PC-3 (cell line): ENCODE measurements around the gene ANKRD9. TPM values are rescaled to one million over a fixed set of nuclear protein-coding genes. Genes with fewer than 3 reads are reported as not detected.

Experiments
- ATAC-seq: fragments of 200-7000 bp; cut with Tn5 transposase; 2 replicates; pipeline ENCODE4 v1.9.1; 2020; ENCODE audit warnings: mild to moderate bottlenecking, moderate library complexity
- BruUV-seq: library from RNA; stranded (reverse); fragments of 400-500 nt; replicated peaks from 2 replicates; lab custom pipeline; 2021; lab: Mats Ljungman, UMichigan
- CTCF ChIA-PET: fragments of 300-600 bp; sonication (Branson Sonifier 250); formaldehyde crosslinking; loops from one replicate; lab custom pipeline; 2022; ENCODE audit warnings: antibody characterized with exemption; lab: Charles Lee
- POLR2A ChIA-PET: fragments of 300-600 bp; sonication (Branson Sonifier 250); formaldehyde crosslinking; loops from one replicate; lab custom pipeline; 2022; ENCODE audit warnings: antibody characterized with exemption; ENCODE audit not compliant: unreplicated experiment; lab: Charles Lee
- DNase-seq: peaks from one replicate; pipeline ENCODE4 v3.0.0-alpha.2; 2015
- H2AFZ ChIP-seq: fragments of 300-600 bp; sonication (generic); 2 replicates; pipeline ENCODE4 v1.6.0; 2016; ENCODE audit warnings: antibody characterized with exemption, low read length
- H3F3A ChIP-seq: fragments of 300-600 bp; sonication (generic); one replicate; pipeline ENCODE4 v1.6.0; 2017; ENCODE audit warnings: antibody characterized with exemption, low read length, control low read depth, mild to moderate bottlenecking; ENCODE audit not compliant: unreplicated experiment
- H3K27ac ChIP-seq: fragments of 300-600 bp; sonication (generic); 2 replicates; pipeline ENCODE4 v1.5.1; 2016; ENCODE audit warnings: mild to moderate bottlenecking, low read length
- H3K27me3 ChIP-seq: fragments of 300-600 bp; sonication (generic); 2 replicates; pipeline ENCODE4 v1.6.1; 2016; ENCODE audit warnings: low read length, mixed read lengths
- H3K36me3 ChIP-seq: fragments of 300-600 bp; sonication (generic); 2 replicates; pipeline ENCODE4 v1.6.1; 2016; ENCODE audit warnings: low read depth, mixed run types, low read length, mixed read lengths
- H3K4me1 ChIP-seq: fragments of 300-600 bp; sonication (generic); 2 replicates; pipeline ENCODE4 v1.5.1; 2016; ENCODE audit warnings: low read length; ENCODE audit not compliant: insufficient read depth
- H3K4me2 ChIP-seq: fragments of 300-600 bp; sonication (generic); 2 replicates; pipeline ENCODE4 v1.6.0; 2016; ENCODE audit warnings: low read length
- H3K4me3 ChIP-seq: fragments of 300-600 bp; sonication (generic); 2 replicates; pipeline ENCODE4 v1.5.1; 2016; ENCODE audit warnings: mild to moderate bottlenecking, low read length, mixed read lengths
- H3K79me2 ChIP-seq: fragments of 300-600 bp; sonication (generic); 2 replicates; pipeline ENCODE4 v1.6.1; 2017; ENCODE audit warnings: low read length, mixed read lengths
- H3K9ac ChIP-seq: fragments of 300-600 bp; sonication (generic); 2 replicates; pipeline ENCODE4 v1.6.0; 2016; ENCODE audit warnings: mild to moderate bottlenecking, low read length
- H3K9me2 ChIP-seq: fragments of 300-600 bp; sonication (generic); replicated peaks from 2 replicates; pipeline ENCODE4 v1.6.1; 2016; ENCODE audit warnings: mixed run types, low read length, mixed read lengths
- H3K9me3 ChIP-seq: fragments of 300-600 bp; sonication (generic); 2 replicates; pipeline ENCODE4 v1.6.1; 2016; ENCODE audit warnings: low read length, mixed read lengths
- H4K20me1 ChIP-seq: fragments of 300-600 bp; sonication (generic); 2 replicates; pipeline ENCODE4 v1.6.1; 2016; ENCODE audit warnings: low read length, mixed read lengths
- CTCF ChIP-seq: fragments of 300-600 bp; sonication (generic); conservative IDR thresholded peaks from 2 replicates; pipeline ENCODE4 v1.5.1; 2017; ENCODE audit warnings: antibody characterized with exemption, low read depth, mild to moderate bottlenecking, low read length
- EZH2 ChIP-seq: fragments of 300-600 bp; sonication (generic); IDR thresholded peaks from one replicate; pipeline ENCODE4 v1.6.1; 2017; ENCODE audit warnings: antibody characterized with exemption, mild to moderate bottlenecking, low read length; ENCODE audit not compliant: unreplicated experiment
- EZH2phosphoT487 ChIP-seq: fragments of 300-600 bp; sonication (generic); IDR thresholded peaks from 2 replicates; pipeline ENCODE4 v1.6.1; 2018; ENCODE audit warnings: mild to moderate bottlenecking, antibody characterized with exemption, low read length, borderline replicate concordance
- intact Hi-C: fragments of 100-400 bp; cut with micrococcal nuclease; formaldehyde crosslinking; loops from 2 replicates; pipeline ENCODE4 v1.9.0; 2023
- total RNA-seq: library from RNA; depleted of rRNA; stranded (reverse); fragments of >200 nt; gene quantifications from 2 replicates; pipeline ENCODE4 v1.2.3, GENCODE V29; 2014

Gene ANKRD9
- total RNA-seq, 1 experiment from 2014 or later, result 52.6 TPM

DNA sequence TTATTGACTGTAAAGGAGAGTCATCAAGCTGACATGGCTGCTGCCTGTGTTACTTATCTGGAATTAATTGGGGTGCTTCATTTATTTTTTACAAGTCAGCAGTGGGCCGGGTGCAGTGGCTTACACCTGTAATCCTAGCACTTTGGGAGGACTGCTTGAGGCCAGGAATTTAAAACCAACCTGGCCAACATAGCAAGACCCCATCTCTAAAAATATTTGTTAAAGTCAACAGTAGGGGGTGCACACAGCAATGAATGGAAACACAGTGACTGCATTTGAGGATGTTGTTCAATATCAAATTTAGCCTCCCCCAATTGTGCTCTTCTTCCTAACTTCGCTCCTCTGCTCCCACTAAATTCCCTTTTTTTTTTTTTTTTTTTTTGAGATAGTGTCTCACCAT is 52.1 kb downstream of the ANKRD9 start:
- H3K9me2 ChIP-seq, result no peaks in the 10 kb centered on the region
- CTCF ChIA-PET, result no interaction called here
- BruUV-seq, result no TSS peak

DNA sequence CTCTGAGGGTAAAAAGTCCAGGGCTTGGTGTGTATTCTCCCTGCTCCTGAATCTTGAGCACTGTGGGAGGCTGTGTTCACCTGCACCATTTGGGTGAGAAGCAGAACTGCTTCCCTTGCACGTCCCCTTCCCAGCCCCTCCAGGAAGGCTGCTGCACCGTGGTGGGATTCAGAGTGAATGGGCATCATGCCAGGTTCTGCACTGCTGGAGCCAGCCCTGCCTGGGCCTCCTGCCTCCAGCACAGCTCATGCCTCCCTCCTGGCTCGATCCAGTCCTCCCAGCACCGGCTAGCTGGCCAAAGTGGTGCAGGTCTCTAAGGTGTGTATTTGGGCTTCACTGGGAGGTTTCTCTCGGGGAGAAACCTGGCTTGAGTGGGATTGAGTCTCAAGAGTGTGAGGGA is 54.9 kb downstream of the ANKRD9 start:
- Histone ChIP-seq H3K36me3 (peaks cover 5% of the 10 kb centered on the region; the same call in 1 of the 2 replicates), H3F3A (no peaks in the 10 kb centered on the region), H4K20me1 (no peaks in the 10 kb centered on the region), H3K4me2 (no peak overlapping the region), H3K9me2 (no peaks in the 10 kb centered on the region), H3K9ac (no peak overlapping the region), H3K4me1 (no peaks in the 10 kb centered on the region), H3K4me3 (no peak overlapping the region), H3K27ac (no peak overlapping the region), H3K9me3 (no peaks in the 10 kb centered on the region), H3K79me2 (no peaks in the 10 kb centered on the region), H3K27me3 (no peaks in the 10 kb centered on the region), H2AFZ (no peak overlapping the region)
- DNase-seq, result no peak
- intact Hi-C loops, result no loop called here
- no TSS peak for BruUV-seq
- POLR2A ChIA-PET, result no interaction called here
- TF ChIP-seq EZH2phosphoT487 (no peak), CTCF (no peak), EZH2 (no peak)
- CTCF ChIA-PET, result no interaction called here
- ATAC-seq, result no peak

More for the DNA sequence above, 52.1 kb downstream of the ANKRD9 start:
- ATAC-seq (no peak), DNase-seq (no peak)
- Histone ChIP-seq H3K9me3 (no peaks in the 10 kb centered on the region), H3K27ac (no peak overlapping the region), H3K9ac (no peak overlapping the region), H2AFZ (no peak overlapping the region), H3K4me2 (no peak overlapping the region), H3K27me3 (no peaks in the 10 kb centered on the region), H4K20me1 (no peaks in the 10 kb centered on the region), H3K4me1 (no peaks in the 10 kb centered on the region), H3K4me3 (no peak overlapping the region), H3K36me3 (no peaks in the 10 kb centered on the region), H3K79me2 (no peaks in the 10 kb centered on the region), H3F3A (no peaks in the 10 kb centered on the region)
- TF ChIP-seq EZH2phosphoT487 (no peak), EZH2 (no peak), CTCF (no peak)
- POLR2A ChIA-PET, result no interaction called here
- intact Hi-C loops, result no loop called here

- H3K9me3 ChIP-seq, result no peaks in the 10 kb centered on the region
- H4K20me1 ChIP-seq, result no peaks in the 10 kb centered on the region
- H3K9ac ChIP-seq, result no peak overlapping the region
- no peak overlapping the region for H2AFZ ChIP-seq
- H3F3A ChIP-seq, result no peaks in the 10 kb centered on the region
- no peak for TF ChIP-seq EZH2
- TF ChIP-seq EZH2phosphoT487, result no peak
- no peak for TF ChIP-seq CTCF
- no peak overlapping the region for H3K4me3 ChIP-seq
- BruUV-seq, result no TSS peak
- H3K4me1 ChIP-seq, result no peaks in the 10 kb centered on the region
- DNase-seq (no peak), ATAC-seq (no peak)
- no peaks in the 10 kb centered on the region for H3K27me3 ChIP-seq
- ChIA-PET POLR2A (no interaction called here), CTCF (no interaction called here)
- no peaks in the 10 kb centered on the region for H3K79me2 ChIP-seq
- H3K4me2 ChIP-seq, result no peak overlapping the region
- intact Hi-C loops, result no loop called here
- no peak overlapping the region for H3K27ac ChIP-seq
- peaks cover 7% of the 10 kb centered on the region; the same call in 1 of the 2 replicates for H3K36me3 ChIP-seq
- no peaks in the 10 kb centered on the region for H3K9me2 ChIP-seq
These were observed 57.3 kb downstream of the ANKRD9 start for GRCh38 chr14:102452302-102452701.
